Gastroesophageal sphincter (tissue), 3 donors: ENCODE data around the gene SDR39U1.

Experiments
- EP300 ChIP-seq: sonication (generic); formaldehyde crosslinking; IDR thresholded peaks from one replicate; pipeline ENCODE4 v1.6.1; 2017; ENCODE audit warnings: antibody characterized with exemption, mild to moderate bottlenecking
- POLR2A ChIP-seq, 2 donors: fragments of 450-650 bp; IDR thresholded peaks; one replicate each; pipeline ENCODE4 v1.6.1; 2017; ENCODE audit warnings: antibody characterized with exemption in 2 of 2, mild to moderate bottlenecking in 2 of 2, moderate library complexity in 1 of 2
- POLR2AphosphoS5 ChIP-seq: sonication (generic); formaldehyde crosslinking; IDR thresholded peaks from one replicate; pipeline ENCODE4 v1.6.1; 2017; ENCODE audit warnings: antibody characterized with exemption
- TF ChIP-seq, protein P1 (sequence below), 4 experiments: fragments of 200-600 bp in 2 of 4; fragments of 450-650 bp in 2 of 4; sonication (generic) in 1 of 4; IDR thresholded peaks; one replicate each; pipeline ENCODE4 v1.5.1; 2017 to 2019; ENCODE audit warnings: antibody characterized with exemption in 4 of 4, mild to moderate bottlenecking in 2 of 4, moderate library complexity in 2 of 4

DNA sequence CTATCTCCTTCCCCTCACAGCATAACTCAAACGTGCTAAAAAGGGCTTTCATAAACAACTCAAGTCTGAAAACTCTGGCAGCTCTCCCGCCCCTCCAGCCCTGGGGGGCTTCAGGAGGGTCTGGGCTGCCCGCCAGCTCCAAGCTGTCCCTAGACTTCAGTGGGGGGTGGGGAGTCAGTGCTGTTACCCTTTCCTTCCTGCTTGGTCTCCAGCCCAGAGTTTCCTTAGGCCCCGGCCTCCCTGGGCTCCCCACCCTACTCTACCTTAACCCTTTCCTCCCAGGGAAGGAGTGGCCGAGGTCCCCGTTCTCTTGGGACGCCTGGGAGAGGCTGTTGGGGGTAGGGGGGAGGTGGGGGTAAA lies 44.3 kb downstream of the SDR39U1 start:
- TF ChIP-seq POLR2AphosphoS5 (no peak), EP300 (no peak), POLR2A (IDR thresholded peaks at IDR 0.05) (no peak)
- TF ChIP-seq, protein P1, sequence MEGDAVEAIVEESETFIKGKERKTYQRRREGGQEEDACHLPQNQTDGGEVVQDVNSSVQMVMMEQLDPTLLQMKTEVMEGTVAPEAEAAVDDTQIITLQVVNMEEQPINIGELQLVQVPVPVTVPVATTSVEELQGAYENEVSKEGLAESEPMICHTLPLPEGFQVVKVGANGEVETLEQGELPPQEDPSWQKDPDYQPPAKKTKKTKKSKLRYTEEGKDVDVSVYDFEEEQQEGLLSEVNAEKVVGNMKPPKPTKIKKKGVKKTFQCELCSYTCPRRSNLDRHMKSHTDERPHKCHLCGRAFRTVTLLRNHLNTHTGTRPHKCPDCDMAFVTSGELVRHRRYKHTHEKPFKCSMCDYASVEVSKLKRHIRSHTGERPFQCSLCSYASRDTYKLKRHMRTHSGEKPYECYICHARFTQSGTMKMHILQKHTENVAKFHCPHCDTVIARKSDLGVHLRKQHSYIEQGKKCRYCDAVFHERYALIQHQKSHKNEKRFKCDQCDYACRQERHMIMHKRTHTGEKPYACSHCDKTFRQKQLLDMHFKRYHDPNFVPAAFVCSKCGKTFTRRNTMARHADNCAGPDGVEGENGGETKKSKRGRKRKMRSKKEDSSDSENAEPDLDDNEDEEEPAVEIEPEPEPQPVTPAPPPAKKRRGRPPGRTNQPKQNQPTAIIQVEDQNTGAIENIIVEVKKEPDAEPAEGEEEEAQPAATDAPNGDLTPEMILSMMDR (IDR thresholded peaks at IDR 0.05): no peak
